Stimulated activated CD8-positive, alpha-beta memory T cell treated with anti-CD3 and anti-CD28 coated beads, Interleukin-7, amount 100 ng/mL, for 24 hours (primary cell): ENCODE results near the gene TRPC1.

Experiments
- DNase-seq: peaks from one replicate; pipeline ENCODE4 v3.0.0-alpha.2; 2020; ENCODE audit warnings: low read depth

Gene TRPC1

GRCh38 chr3:142754494-142754893 lies 30.7 kb downstream of the TRPC1 start:
- no peak for DNase-seq

- no peak for DNase-seq
These were observed 44.5 kb downstream of the TRPC1 start for GRCh38 chr3:142768338-142768737.

GRCh38 chr3:142777927-142778326 lies 54.1 kb downstream of the TRPC1 start:
- DNase-seq, result no peak

- no peak for DNase-seq
These were observed 54.7 kb downstream of the TRPC1 start for GRCh38 chr3:142778541-142778940.

GRCh38 chr3:142779591-142779990 lies 55.8 kb downstream of the TRPC1 start:
- no peak for DNase-seq

GRCh38 chr3:142782616-142783015 lies 58.8 kb downstream of the TRPC1 start:
- DNase-seq, result no peak

- no peak for DNase-seq
These were observed 60.4 kb downstream of the TRPC1 start for GRCh38 chr3:142784228-142784627.

- DNase-seq, result no peak
These were observed 62.2 kb downstream of the TRPC1 start for GRCh38 chr3:142785996-142786395.

GRCh38 chr3:142787719-142788118 lies 63.9 kb downstream of the TRPC1 start:
- DNase-seq, result no peak

- no peak for DNase-seq
These were observed 70.7 kb downstream of the TRPC1 start for GRCh38 chr3:142794508-142794907.

GRCh38 chr3:142795332-142795731 lies 71.5 kb downstream of the TRPC1 start:
- no peak for DNase-seq

GRCh38 chr3:142796823-142797222 lies 73.0 kb downstream of the TRPC1 start:
- DNase-seq, result no peak

GRCh38 chr3:142801746-142802145 lies 77.9 kb downstream of the TRPC1 start:
- no peak for DNase-seq

GRCh38 chr3:142802891-142803290 lies 79.1 kb downstream of the TRPC1 start:
- no peak for DNase-seq

- DNase-seq, result no peak
These were observed 84.5 kb downstream of the TRPC1 start for GRCh38 chr3:142808103-142808917.

- DNase-seq, result no peak
These were observed 85.4 kb downstream of the TRPC1 start for GRCh38 chr3:142809259-142809658.

- no peak for DNase-seq
These were observed 92.0 kb downstream of the TRPC1 start for GRCh38 chr3:142815803-142816202.

- no peak for DNase-seq
These were observed 93.5 kb downstream of the TRPC1 start for GRCh38 chr3:142817356-142817755.

- no peak for DNase-seq
These were observed 94.1 kb downstream of the TRPC1 start for GRCh38 chr3:142817897-142818296.

- DNase-seq, result no peak
These were observed 94.8 kb downstream of the TRPC1 start for GRCh38 chr3:142818651-142819050.

GRCh38 chr3:142819179-142819578 lies 95.3 kb downstream of the TRPC1 start:
- no peak for DNase-seq

GRCh38 chr3:142828703-142829305 lies 105.0 kb downstream of the TRPC1 start:
- DNase-seq, result peak; percentile 46

- no peak for DNase-seq
These were observed 113.7 kb downstream of the TRPC1 start for GRCh38 chr3:142837526-142837925.

GRCh38 chr3:142839831-142840230 lies 116.0 kb downstream of the TRPC1 start:
- no peak for DNase-seq
